ENCODE results near the gene PDE4B. TPM values are rescaled to one million over a fixed set of nuclear protein-coding genes. Genes with fewer than 3 reads are reported as not detected.

PDE4B gene
- total and polyA plus RNA-seq, 2 of the 13 experiments (the other 11 are each of a cell fraction or from before 2014, with no cell fraction given), result not detected

DNA sequence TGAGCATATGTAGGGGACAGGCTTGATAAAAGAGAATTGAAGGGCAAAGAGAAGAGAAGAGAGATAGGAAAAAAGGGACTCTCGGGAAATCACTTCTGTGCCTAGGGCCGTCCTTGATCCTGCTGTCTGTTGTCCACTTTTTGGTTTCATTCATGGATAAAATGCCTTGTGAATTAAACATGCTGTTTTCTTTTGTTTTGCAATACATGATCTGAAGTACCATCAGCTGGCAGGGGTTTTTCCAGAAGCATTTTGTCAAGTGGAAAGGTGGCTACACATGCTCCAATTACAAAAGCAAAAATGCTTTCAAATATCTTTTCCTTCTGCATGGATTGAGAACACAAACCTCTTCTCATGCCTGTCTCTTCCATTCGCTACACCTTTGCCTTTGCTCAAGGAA is 361.7 kb downstream of the PDE4B start (continued):
- TF ChIP-seq ZNF44 (CRISPR knock-in tag; IDR thresholded peaks at IDR 0.05) (no peak), SIN3B (IDR thresholded peaks at IDR 0.05; ENCODE audit: low read length) (no peak), ZFP62 (CRISPR knock-in tag; IDR thresholded peaks at IDR 0.05) (no peak), GPBP1L1 (CRISPR knock-in tag; IDR thresholded peaks at IDR 0.05) (no peak)

DNA sequence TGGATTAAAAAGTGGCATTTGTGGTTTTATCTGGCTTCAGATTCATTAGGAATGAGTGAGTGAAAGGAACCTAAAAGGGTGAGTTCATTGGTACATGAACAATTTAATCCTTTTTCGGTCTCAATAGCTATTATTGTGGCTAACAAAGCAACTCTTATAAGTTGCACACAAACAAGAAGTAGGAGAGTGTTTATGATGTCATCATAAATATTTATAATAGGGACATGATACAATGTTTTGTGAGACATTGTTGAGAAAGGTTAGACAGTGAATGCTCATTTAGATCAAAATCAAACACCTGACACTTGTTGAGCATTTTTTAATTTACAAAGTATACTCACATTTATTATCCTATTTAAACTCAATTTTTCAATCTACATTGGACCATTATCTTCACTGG is 363.4 kb downstream of the PDE4B start:
- FAIRE-seq, result no peak
- Histone ChIP-seq H3K9ac (ENCODE audit: insufficient read depth, low read depth, low read length) (no peak overlapping the region), H3K27ac (ENCODE audit: extremely low read length, insufficient read depth, low read length) (no peak overlapping the region), H3K79me2 (ENCODE audit: insufficient read depth, low read length) (no peaks in the 10 kb centered on the region), H3K4me3 (replicated peaks in 1 of 3; ENCODE audit: insufficient read depth in 1 of 3, low read depth in 2 of 3, low read length in 3 of 3) (no peak overlapping the region), H3K36me3 (replicated peaks in 1 of 2; ENCODE audit: control insufficient read depth in 1 of 2, insufficient read depth in 2 of 2, low read length in 2 of 2) (no peaks in the 10 kb centered on the region), H3K27me3 (ENCODE audit: control insufficient read depth in 1 of 2, insufficient read depth in 2 of 2, low read length in 2 of 2) (no peaks in the 10 kb centered on the region), H3K4me1 (ENCODE audit: insufficient read depth, low read length) (no peaks in the 10 kb centered on the region), H4K20me1 (ENCODE audit: insufficient read depth, low read length) (no peaks in the 10 kb centered on the region), H3K4me2 (ENCODE audit: low read depth, low read length) (no peak overlapping the region), H2AFZ (ENCODE audit: low read length) (no peak overlapping the region), H3K9me3 (ENCODE audit: low read length) (no peaks in the 10 kb centered on the region)
- 0% methylated on average over 1 of the region's 1 CpG for WGBS (ENCODE audit: low lambda C conversion rate)
- POLR2A ChIA-PET, result no interaction called here
- no peak for TF ChIP-seq TEAD3 (CRISPR knock-in tag; optimal IDR thresholded peaks at IDR 0.05; ENCODE audit: borderline replicate concordance)
- TF ChIP-seq ATF7 (IDR thresholded peaks at IDR 0.05), result peak; percentile 79
- TF ChIP-seq ATF7 (CRISPR knock-in tag; IDR thresholded peaks at IDR 0.05), result no peak
- in situ Hi-C loops (cut with HindIII; ENCODE audit: extremely low pct_ligation_motif_present, low pct_unique_long_range_greater_than_20kb) (no loop called here), intact Hi-C loops (cut with micrococcal nuclease; ENCODE audit: unreplicated experiment) (no loop called here)
- DNase-seq (ENCODE audit: low spot score), result no peak
- no peak for ATAC-seq
- CTCF ChIA-PET (ENCODE audit: low intra/inter-chr PET ratio, low total read pairs), result no interaction called here
- BruUV-seq (replicated peaks), result no TSS peak

- POLR2A ChIA-PET, result no interaction called here
- DNase-seq (ENCODE audit: low spot score) (no peak), ATAC-seq (no peak), FAIRE-seq (no peak)
- Histone ChIP-seq H3K4me2 (ENCODE audit: low read depth, low read length) (no peak overlapping the region), H3K9me3 (ENCODE audit: low read length) (no peaks in the 10 kb centered on the region), H3K27me3 (ENCODE audit: control insufficient read depth in 1 of 2, insufficient read depth in 2 of 2, low read length in 2 of 2) (no peaks in the 10 kb centered on the region), H4K20me1 (ENCODE audit: insufficient read depth, low read length) (no peaks in the 10 kb centered on the region), H3K36me3 (replicated peaks in 1 of 2; ENCODE audit: control insufficient read depth in 1 of 2, insufficient read depth in 2 of 2, low read length in 2 of 2) (no peaks in the 10 kb centered on the region), H3K79me2 (ENCODE audit: insufficient read depth, low read length) (no peaks in the 10 kb centered on the region), H3K27ac (ENCODE audit: extremely low read length, insufficient read depth, low read length) (no peak overlapping the region), H3K4me3 (replicated peaks in 1 of 3; ENCODE audit: insufficient read depth in 1 of 3, low read depth in 2 of 3, low read length in 3 of 3) (no peak overlapping the region), H2AFZ (ENCODE audit: low read length) (no peak overlapping the region), H3K4me1 (ENCODE audit: insufficient read depth, low read length) (no peaks in the 10 kb centered on the region), H3K9ac (ENCODE audit: insufficient read depth, low read depth, low read length) (no peak overlapping the region)
- 0% methylated on average over 1 of the region's 1 CpG for WGBS (ENCODE audit: low lambda C conversion rate)
- no TSS peak for BruUV-seq (replicated peaks)
- in situ Hi-C loops (cut with HindIII; ENCODE audit: extremely low pct_ligation_motif_present, low pct_unique_long_range_greater_than_20kb), result no loop called here
- intact Hi-C loops (cut with micrococcal nuclease; ENCODE audit: unreplicated experiment), result no loop called here
- CTCF ChIA-PET (ENCODE audit: low intra/inter-chr PET ratio, low total read pairs), result no interaction called here
- TF ChIP-seq ZNF724P (CRISPR knock-in tag; IDR thresholded peaks at IDR 0.05; ENCODE audit: borderline replicate concordance), result no peak
- TF ChIP-seq, protein P1, sequence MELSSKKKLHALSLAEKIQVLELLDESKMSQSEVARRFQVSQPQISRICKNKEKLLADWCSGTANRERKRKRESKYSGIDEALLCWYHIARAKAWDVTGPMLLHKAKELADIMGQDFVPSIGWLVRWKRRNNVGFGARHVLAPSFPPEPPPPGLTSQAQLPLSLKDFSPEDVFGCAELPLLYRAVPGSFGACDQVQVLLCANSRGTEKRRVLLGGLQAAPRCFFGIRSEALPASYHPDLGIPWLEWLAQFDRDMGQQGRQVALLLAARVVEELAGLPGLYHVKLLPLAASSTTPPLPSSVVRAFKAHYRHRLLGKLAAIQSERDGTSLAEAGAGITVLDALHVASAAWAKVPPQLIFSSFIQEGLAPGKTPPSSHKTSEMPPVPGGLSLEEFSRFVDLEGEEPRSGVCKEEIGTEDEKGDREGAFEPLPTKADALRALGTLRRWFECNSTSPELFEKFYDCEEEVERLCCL (CRISPR knock-in tag; IDR thresholded peaks at IDR 0.05; ENCODE audit: borderline replicate concordance), result no peak
- no peak for TF ChIP-seq ZNF331 (CRISPR knock-in tag; IDR thresholded peaks at IDR 0.05)
- no peak for TF ChIP-seq ZNF281 (CRISPR knock-in tag; IDR thresholded peaks at IDR 0.05; ENCODE audit: borderline replicate concordance)
These were observed 367.1 kb downstream of the PDE4B start for GRCh38 chr1:66159800-66160199.

Measured in HepG2 (cell line).